HCEC 1CT (cell line): ENCODE data around the gene TAF11.
A peak's percentile ranks its signal among the peaks of the same experiment; 100 is the strongest.
"Not testable (repeated sequence)": the region's sequence is repeated elsewhere in the genome, so short reads cannot be mapped to it uniquely, and the experiment has no call there.

ENCODE experiments used
- DNase-seq: peaks from one replicate; pipeline ENCODE4 v3.0.0-alpha.2; 2017

The TAF11 gene

GRCh38 chr6:34901930-34902329 lies 14.1 kb upstream of the TAF11 start:
- no peak for DNase-seq

GRCh38 chr6:34900321-34901031 lies 12.6 kb upstream of the TAF11 start:
- DNase-seq = no peak

- not testable (repeated sequence) for DNase-seq
Measured at GRCh38 chr6:34899748-34900147, 11.9 kb upstream of the TAF11 start.

- no peak for DNase-seq
Measured at GRCh38 chr6:34897716-34898115, 9.9 kb upstream of the TAF11 start.

- DNase-seq = no peak
Measured at GRCh38 chr6:34897130-34897529, 9.3 kb upstream of the TAF11 start.

GRCh38 chr6:34894693-34895092 lies 6.9 kb upstream of the TAF11 start:
- no peak for DNase-seq

- DNase-seq = no peak
Measured at GRCh38 chr6:34891296-34891695, 3.5 kb upstream of the TAF11 start.

GRCh38 chr6:34890533-34890925 lies 2.7 kb upstream of the TAF11 start:
- no peak for DNase-seq

- peak; percentile 42 for DNase-seq
Measured at GRCh38 chr6:34888874-34889555, 1.2 kb upstream of the TAF11 start, which contains the start of gene ANKS1A. Gene ANKS1A, plus strand, starts transcription at chr6:34889255. Its CDS starts 148 bp downstream, at chr6:34889403.

- DNase-seq = no peak
Measured at GRCh38 chr6:34888514-34888856, 643 bp upstream of the TAF11 start.

GRCh38 chr6:34885837-34886236 lies 2.0 kb downstream of the TAF11 start:
- not testable (repeated sequence) for DNase-seq

- DNase-seq = no peak
Measured at GRCh38 chr6:34884996-34885395, 2.8 kb downstream of the TAF11 start.

- not testable (repeated sequence) for DNase-seq
Measured at GRCh38 chr6:34884073-34884472, 3.8 kb downstream of the TAF11 start.

- DNase-seq = no peak
Measured at GRCh38 chr6:34877869-34878485, 9.9 kb downstream of the TAF11 start.

GRCh38 chr6:34877259-34877658 lies 10.6 kb downstream of the TAF11 start:
- no peak for DNase-seq

GRCh38 chr6:34876472-34876871 lies 11.4 kb downstream of the TAF11 start:
- DNase-seq = no peak

GRCh38 chr6:34875292-34876213 lies 12.3 kb downstream of the TAF11 start:
- no peak for DNase-seq

- DNase-seq = no peak
Measured at GRCh38 chr6:34872332-34872731, 15.5 kb downstream of the TAF11 start.

GRCh38 chr6:34871853-34872252 lies 16.0 kb downstream of the TAF11 start:
- no peak for DNase-seq

- DNase-seq = peak; percentile 20
Measured at GRCh38 chr6:34867484-34867883, 20.4 kb downstream of the TAF11 start.

GRCh38 chr6:34866509-34866908 lies 21.3 kb downstream of the TAF11 start:
- no peak for DNase-seq

- no peak for DNase-seq
Measured at GRCh38 chr6:34865107-34865506, 22.7 kb downstream of the TAF11 start.

GRCh38 chr6:34864007-34864406 lies 23.8 kb downstream of the TAF11 start:
- DNase-seq = no peak
